Caki2 (cell line): ENCODE data around the gene TNFRSF1A. TPM values are rescaled to one million over a fixed set of nuclear protein-coding genes. Genes with fewer than 3 reads are reported as not detected.

Source experiments
- DNase-seq: peaks from one replicate; pipeline ENCODE4 v3.0.0-alpha.2; 2015; ENCODE audit warnings: low read depth
- in situ Hi-C: cut with HindIII; loops from 2 replicates; pipeline ENCODE4 v1.10.0; 2016; ENCODE audit warnings: low sequenced_read_pairs, low pct_unique_long_range_greater_than_20kb, mixed read lengths
- total RNA-seq: library from RNA; depleted of rRNA; stranded (reverse); fragments of >200 nt; shearing (Covaris generic); gene quantifications from 2 replicates; pipeline ENCODE4 v1.2.3, GENCODE V29; 2014; ENCODE audit warnings: low replicate concordance

TNFRSF1A gene
- total RNA-seq, 1 experiment from 2014 or later, result 121 TPM

DNA sequence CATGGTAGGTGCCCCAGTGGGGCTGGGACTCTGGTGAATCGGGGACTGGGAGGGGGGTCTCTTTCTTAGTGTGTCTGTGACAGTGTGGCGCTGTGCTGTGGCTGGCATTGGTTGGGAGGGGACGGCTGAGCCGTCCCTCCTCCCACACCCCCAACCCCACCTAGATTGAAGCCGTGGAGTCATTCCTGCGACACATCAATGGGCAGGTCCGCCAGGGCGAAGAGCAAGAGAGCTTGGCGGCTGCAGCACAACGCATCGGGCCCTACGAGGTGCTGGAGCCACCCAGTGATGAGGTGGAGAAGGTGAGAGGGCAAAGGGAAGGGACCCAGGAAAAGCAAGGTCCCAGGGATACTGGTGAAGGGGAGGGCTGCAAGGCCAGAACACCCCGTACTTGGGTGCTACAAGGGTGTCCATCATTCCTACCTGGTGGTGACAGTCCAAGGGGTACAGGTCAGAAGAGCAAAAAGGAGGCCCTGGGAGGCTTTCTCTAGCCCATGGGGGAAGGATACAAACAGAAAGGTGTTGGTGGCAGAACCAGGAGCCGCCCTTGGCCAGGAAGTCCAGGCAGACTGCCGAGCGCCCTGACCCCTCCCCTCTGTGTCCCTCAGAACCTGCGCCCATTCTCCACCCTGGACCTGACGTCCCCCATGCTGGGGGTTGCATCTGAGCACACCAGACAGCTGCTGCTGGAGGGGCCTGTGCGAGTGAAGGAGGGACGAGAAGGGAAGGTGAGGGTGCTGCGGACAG is 24.0 kb downstream of the TNFRSF1A start:
- no peak for DNase-seq
- in situ Hi-C loops, result no loop called here

DNA sequence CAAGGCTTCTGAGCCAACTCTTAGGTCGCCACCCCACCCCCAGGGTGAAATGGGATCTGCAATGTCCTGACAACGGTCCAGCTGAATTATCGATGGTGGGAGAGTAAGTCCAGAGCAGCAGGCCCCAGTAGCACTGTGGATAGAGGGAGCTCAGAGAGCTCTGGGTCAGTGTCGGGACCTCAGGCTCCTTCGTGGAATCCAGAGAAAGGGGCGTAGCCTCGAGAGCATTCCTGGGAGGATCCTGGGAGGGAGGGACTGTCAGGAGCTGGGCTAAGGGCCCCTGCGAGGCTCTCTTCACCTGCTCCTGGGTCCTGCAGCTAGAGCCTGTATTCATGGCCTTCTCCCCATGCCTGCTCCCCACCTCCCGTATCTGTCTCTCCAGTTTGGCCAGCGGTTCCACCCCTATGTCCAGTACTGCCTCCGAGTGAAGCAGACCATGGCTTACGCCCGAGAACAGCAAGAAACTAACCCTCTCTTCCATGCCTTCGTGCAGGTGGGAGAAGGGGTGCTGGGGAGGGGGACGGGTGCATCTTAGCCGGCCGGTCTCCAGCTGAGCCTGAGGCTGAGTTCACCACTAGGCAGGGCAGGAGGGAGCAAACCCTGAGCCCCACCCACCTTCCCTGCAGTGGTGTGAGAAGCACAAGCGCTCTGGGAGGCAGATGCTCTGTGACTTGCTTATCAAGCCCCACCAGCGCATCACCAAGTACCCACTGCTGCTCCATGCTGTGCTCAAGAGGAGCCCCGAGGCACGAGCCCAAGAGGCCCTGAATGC is 24.8 kb downstream of the TNFRSF1A start:
- in situ Hi-C loops, result no loop called here
- DNase-seq, result no peak

DNA sequence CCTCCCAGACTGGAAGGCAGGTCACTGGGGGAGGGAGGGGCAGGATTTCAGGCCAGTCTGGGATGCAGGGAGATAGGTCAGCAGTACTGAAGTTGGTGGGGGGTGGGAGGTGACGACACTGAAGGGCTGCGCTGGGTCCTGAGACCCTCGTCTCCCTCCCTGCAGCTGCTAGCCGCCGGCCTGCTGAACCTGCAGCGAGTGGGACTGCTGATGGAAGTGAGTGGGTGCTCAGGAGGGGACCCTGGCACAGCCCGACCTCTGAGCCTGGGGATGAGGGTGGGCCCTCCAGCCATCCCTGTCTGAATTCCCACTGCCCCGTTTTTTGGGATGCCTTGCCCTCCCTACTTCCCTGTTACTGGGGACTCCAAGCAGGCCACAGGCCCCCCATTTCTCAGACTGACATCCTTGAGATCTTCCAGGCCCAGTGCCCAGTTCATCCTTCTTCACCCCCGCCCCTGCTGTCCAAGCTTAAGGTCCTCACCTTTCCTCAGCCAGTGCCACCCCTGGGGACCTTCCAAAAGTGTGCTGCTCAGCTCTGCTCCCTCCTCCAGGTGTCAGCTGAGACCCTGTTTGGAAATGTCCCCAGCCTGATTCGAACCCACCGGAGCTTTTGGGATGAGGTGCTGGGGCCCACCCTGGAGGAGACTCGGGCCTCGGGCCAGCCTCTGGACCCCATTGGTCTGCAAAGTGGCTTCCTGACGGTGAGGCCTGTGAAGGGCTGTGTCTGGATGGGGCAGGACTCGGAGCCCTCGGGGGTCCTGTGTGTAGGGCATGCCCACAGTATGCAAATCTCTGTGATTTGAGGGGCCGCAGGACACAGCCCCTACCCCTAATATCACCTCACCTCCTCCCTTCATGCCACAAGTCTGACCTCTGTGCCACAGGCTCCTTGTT is 25.9 kb downstream of the TNFRSF1A start:
- DNase-seq, result no peak
- in situ Hi-C loops, result no loop called here

DNA sequence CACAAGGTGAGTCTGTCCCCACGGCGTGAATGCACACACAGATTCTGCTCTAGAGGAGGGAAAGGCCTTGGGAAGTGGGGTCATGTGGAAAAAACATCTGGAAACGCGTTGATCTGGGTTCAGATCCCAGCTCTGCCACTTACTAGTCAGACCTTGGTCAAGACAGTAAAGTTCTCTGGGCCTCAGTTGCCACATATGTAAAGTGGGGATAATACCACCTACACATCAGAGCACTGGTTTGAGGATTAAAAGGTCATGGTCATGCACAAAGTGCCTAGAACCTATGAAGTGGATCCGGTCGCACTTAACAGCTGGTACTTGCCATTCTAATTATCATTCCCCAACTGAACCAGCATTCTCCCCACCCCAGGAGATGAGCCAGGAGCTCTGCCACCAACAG is 26.7 kb downstream of the TNFRSF1A start:
- in situ Hi-C loops, result no loop called here
- DNase-seq, result no peak

DNA sequence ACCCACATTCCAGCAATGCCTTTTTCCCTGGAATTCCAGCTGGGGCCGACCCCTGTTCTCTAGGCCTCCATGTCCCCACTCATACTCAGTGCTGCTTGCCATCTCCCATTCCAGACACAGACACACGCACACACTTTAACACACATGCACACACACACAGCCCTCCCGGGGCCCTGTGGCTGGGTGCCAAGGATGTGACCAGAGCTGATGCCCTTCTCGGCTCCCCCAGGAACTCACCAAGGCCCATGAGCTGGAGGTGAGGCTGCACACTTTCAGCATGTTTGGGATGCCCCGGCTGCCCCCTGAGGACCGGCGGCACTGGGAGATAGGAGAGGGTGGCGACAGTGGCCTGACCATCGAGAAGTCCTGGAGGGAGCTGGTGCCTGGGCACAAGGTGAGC is 27.1 kb downstream of the TNFRSF1A start:
- DNase-seq, result no peak
- in situ Hi-C loops, result no loop called here

DNA sequence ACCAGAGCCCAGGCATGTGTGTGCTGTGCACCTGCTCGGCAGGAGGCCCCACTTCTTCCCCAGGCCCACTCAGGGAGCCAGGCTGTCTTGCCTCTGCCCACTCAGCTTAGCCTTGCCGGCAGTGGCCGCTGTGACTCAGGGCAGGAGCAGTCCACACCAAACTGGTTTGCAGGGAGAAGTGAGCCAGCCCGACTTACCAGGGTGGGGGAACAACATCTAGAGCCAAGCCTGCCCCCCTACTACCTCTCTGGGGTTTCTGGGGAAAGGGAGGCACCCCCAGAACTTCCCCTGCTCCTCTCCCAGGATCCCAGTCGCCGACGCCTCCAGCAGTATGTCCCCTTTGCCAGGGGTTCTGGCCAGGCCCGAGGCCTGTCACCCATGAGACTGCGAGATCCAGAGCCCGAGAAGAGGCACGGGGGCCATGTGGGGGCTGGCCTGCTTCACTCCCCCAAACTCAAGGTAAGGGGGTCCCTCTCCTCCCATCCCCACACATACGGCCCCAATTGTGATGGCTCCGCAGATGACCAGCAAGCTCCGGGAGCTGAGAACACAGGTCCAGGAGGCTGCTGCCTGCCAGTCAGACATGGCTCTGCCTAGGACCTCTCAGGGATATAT is 28.4 kb downstream of the TNFRSF1A start:
- in situ Hi-C loops, result no loop called here
- DNase-seq, result no peak

DNA sequence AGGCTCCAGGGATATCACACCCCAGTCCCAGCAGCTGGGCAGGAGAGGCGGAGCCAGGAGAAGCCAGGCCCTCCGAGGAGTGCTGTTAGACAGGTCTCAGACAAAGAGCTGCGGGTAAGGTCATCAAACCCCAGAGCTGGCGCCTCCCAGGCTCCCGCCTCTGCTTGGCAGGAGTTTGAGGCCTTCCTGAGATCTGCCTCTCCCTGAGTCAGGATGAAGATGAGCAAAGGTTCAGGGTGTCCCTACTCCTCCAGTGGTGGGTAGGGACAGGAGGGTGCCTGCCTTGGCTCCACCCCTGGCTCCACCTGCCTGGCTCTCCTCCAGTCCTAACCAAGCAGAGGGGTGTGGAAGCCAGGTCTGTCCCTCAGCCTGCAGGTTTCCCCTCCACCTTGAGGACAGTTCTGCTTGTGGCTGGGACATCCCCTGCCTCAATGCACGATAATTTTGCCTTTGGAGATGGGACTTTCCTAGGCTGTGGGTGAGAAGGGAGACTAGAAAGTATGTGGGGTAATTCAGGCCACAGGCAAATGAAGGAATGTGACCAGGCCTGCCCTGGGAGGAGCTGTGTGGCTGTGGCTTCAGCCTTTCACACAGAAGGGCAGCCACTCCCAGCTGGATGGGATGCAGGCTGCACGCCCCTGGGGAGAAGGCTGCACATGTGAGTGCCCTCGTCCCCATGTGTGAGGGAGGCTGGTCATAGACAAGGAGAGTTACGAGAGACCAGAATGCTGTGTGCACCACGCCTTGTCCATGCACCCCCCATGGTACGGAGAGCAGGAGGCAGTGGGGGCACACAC is 29.1 kb downstream of the TNFRSF1A start:
- DNase-seq, result peak; percentile 93
- in situ Hi-C loops, result no loop called here

DNA sequence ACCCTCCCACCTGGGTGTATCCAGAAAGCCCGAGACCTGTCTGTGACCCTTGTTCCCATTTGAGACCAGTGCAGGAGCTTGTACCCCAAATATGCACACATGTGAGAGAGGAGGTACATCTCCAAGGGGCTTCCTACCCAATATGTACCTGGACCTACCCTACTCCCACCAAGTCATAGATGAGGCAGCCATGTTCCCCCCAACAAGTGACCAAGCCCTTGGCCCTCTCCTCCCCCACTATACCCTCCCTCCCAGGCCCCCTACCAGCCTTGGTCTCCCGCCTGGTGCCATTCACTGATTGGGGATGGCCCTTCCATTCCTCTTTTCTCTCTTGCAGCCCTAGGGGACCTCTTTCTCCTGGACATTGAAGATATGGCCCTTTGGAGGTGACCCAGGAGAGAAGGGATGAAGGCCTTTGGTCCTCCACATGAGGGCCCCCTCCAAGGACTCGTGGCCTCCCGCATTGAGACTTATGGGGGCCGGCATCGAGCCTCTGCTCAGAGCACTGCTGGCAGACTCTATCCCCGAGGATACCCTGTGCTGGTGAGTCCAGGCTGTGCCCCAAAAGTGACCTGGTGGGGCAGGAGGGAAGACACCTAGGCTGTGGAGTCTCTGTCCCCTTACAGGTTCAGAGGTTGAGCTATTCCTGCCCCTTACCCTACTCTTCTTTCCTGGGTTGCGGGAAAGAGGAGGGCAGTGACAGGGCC is 29.9 kb downstream of the TNFRSF1A start:
- in situ Hi-C loops, result no loop called here
- DNase-seq, result no peak

DNA sequence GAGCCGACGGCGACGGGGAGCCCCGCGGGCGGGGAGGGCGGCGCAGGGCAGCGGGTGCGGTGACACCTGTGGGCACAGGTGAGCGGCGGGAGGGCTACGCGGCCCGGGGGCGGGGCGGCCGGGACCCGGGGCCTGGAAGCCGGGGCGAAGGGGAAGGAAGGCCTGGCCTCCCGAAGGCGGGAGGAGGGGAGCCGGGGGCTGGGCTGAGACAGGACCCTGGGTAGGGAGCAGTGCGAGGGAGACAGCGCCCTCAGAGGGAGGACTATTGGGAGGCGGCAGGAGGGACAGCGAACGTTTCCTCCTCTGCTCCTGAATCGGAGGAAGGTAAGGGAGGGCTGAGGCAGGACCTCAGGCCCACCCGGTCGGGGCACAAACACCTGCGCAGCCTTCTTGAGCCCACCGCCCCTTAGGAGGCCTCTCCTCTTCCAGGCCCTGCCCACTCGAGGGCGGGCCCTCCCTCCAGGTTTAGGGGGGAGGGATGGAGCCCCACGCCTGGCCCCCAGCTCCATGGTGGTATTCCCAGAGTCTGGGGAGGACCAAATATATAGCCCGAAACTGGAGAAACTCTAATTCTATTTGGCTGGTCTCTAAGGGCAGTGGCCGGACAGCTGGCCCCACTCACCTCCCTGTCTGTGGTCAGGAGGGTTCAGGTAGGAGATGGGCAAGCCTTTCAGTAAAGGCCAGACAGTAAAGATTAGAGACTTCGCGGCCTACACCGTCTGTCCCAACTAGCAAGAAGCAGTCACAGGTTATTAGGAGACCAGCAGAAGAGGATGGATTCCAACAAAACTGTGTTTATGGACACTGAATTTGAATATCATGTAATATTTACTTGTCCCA is 30.9 kb downstream of the TNFRSF1A start:
- no peak for DNase-seq
- in situ Hi-C loops, result no loop called here

DNA sequence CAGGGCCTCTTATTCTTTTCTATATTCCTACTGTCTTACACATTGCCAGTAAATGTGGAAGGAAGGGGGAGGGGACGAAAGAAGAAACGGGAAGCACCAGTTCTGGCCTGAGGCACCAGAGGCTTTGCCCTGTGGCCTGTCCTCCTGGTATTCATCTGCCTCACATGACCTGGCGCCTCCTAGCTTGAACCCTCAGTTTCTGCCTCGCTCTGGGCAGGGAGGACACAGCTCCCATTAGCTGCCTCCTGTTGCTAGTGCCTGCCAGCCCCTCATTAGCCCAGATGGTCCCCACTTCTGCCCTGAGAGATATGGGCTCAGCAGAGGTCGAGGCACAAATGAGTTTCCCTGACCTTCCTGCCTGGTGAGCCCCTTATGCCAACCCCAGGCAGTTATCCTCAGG is 34.3 kb downstream of the TNFRSF1A start:
- DNase-seq, result no peak
- in situ Hi-C loops, result no loop called here

DNA sequence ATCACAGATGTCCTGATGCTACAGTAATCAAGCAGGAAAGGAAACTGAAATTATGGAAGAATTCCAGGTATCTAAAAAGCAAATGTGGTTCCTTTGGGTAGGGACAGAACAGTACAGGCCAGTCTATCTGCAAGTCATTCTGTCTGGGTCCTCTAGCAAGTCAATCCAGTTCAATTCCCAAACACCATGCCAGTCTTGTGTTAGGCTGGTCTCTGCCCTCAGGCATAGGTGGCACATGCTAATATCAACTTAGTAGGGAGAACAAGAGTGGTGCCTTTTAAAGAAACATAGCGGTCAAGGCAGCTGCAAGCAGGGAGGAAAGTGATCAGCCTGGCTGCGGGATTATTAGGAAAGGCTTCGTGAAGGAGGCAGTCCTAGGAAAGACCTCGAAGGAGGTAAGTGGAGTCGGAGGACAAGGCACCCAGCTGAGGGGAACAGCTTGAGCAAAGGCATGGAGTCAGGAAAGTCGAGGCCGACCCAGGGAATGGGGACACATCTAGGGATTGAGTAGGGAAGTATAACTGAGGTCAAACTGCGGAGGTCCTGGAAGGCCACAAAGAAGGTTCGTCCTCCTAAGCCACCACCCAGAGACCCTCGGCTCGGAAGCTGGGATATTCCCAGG is 35.2 kb downstream of the TNFRSF1A start:
- in situ Hi-C loops, result no loop called here
- no peak for DNase-seq

DNA sequence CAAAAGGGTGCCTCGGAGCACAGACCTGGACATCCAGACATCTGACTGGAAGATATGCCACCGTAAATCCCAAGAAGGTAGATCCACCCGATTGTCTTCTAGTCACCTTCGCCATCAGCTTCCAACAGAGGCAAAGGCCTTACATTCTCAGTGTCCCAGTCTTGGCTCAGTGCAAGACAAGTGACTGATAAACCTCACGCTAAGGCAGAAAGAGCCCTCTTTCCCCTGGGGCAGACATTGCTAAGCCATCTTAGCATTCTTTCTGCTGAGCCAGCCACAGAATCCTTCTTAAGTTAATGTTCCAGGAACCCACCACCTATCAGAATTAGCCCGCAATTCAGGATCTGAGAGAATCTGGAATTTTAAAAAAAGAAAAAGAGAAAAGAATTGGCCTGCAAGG is 35.7 kb downstream of the TNFRSF1A start:
- in situ Hi-C loops, result no loop called here
- no peak for DNase-seq

DNA sequence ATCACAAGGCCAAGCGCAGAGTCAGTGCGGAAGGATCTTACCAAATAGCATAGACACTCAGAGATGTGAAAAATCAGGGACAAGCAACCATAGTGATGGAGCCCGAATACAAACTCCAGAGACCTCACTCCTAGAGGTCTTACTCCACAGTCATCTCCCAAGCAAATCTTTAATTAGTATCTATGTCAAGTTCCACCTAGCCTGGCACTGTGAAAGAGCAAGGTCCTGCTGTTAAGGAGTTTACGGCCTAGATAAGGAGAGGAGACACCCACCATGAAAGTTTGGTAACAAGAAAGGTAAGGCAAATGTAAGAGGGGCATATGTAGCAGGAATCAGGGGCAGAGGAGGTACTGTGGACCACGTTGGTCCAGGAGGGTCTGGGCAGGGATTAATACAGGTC is 38.8 kb downstream of the TNFRSF1A start:
- DNase-seq, result no peak
- in situ Hi-C loops, result no loop called here

DNA sequence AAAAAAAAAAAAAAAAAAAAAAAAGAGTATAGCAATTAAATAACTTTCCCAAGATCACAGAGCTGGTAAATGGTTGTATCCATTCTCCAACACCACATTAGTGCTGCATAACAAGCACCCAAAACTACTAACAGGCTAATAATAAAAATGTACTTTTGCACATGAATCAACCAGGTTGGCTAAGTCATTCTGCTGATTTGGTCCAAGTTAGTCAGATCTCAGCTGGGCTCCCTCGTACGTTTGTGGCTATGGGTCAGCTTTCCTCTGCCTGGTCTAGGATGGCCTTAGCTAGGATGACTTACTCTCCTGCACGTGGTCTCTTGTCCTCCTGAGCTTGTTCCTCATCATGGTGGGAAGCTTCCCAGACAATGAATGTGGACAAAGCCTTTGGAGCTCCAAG is 39.3 kb downstream of the TNFRSF1A start:
- in situ Hi-C loops, result no loop called here
- no peak for DNase-seq

DNA sequence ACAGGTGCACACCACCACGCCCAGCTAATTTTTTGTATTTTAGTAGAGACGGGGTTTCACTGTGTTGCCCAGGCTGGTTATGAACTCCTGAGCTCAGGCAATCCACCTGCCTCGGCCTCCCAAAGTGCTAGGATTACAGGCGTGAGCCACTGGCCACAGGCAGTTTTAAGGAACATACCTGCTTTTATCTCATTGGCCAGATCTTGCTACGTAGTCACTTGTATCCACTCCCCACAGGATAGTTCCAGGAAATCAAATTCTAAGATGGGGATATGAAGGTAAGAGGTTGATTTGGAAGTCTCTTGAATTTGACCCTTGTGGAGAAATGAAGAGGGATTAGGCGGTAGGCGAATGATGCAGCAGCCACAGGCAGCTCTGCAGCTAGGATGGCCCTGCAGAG is 40.2 kb downstream of the TNFRSF1A start:
- in situ Hi-C loops, result no loop called here
- no peak for DNase-seq

DNA sequence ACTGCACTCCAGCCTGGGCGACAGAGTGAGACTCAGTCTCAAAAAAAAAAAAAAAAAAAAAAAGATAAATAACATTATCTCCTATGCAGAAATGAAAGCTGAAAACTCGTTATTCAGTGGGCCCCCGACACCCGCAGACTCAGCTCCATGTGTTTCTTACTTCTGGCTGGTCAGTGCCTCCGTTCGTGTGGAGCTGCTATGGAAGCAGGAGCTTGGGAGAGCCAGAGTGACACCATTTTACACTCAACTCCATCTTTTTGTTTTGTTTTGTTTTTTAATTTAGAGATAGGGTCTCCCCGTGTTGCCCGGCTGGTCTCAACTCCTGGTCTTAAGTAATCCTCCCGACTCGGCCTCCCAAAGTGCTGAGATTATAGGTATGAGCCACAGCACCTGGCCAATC is 44.7 kb downstream of the TNFRSF1A start:
- no peak for DNase-seq
- in situ Hi-C loops, result no loop called here
